GM18498 (cell line): Measurements from ENCODE around the gene PRKCH.
"Not testable (repeated sequence)": the region's sequence is repeated elsewhere in the genome, so short reads cannot be mapped to it uniquely, and the experiment has no call there.

Source experiments
- ATAC-seq: cut with Tn5 transposase; IDR thresholded peaks from one replicate; pipeline ENCODE4 v1.9.1; 2021; ENCODE audit warnings: mild to moderate bottlenecking, moderate library complexity; ENCODE audit not compliant: unreplicated experiment

The PRKCH gene

GRCh38 chr14:61388173-61388975, 67.0 kb downstream of the PRKCH start:
- ATAC-seq = peak; percentile 71

GRCh38 chr14:61388976-61389576, 67.7 kb downstream of the PRKCH start:
- no peak for ATAC-seq

GRCh38 chr14:61391119-61391518, 69.7 kb downstream of the PRKCH start:
- no peak for ATAC-seq

- no peak for ATAC-seq
These were observed 70.9 kb downstream of the PRKCH start for GRCh38 chr14:61392297-61392696.

- no peak for ATAC-seq
These were observed 73.2 kb downstream of the PRKCH start for GRCh38 chr14:61394542-61394941.

GRCh38 chr14:61395115-61395725, 73.8 kb downstream of the PRKCH start:
- ATAC-seq = no peak

- ATAC-seq = no peak
These were observed 74.9 kb downstream of the PRKCH start for GRCh38 chr14:61396279-61396678.

GRCh38 chr14:61396694-61397093, 75.3 kb downstream of the PRKCH start:
- ATAC-seq = no peak

- no peak for ATAC-seq
These were observed 76.2 kb downstream of the PRKCH start for GRCh38 chr14:61397615-61398014.

GRCh38 chr14:61398221-61398620, 76.8 kb downstream of the PRKCH start:
- ATAC-seq = no peak

GRCh38 chr14:61399365-61399764, 78.0 kb downstream of the PRKCH start:
- no peak for ATAC-seq

- no peak for ATAC-seq
These were observed 80.1 kb downstream of the PRKCH start for GRCh38 chr14:61401461-61401860.

- ATAC-seq = peak; percentile 73
These were observed 82.0 kb downstream of the PRKCH start for GRCh38 chr14:61403411-61403810.

- ATAC-seq = no peak
These were observed 83.3 kb downstream of the PRKCH start for GRCh38 chr14:61404637-61405036.

GRCh38 chr14:61406198-61406597, 84.8 kb downstream of the PRKCH start:
- no peak for ATAC-seq

GRCh38 chr14:61406675-61407074, 85.3 kb downstream of the PRKCH start:
- ATAC-seq = no peak

GRCh38 chr14:61408498-61408897, 87.1 kb downstream of the PRKCH start:
- ATAC-seq = no peak

GRCh38 chr14:61409782-61410181, 88.4 kb downstream of the PRKCH start:
- ATAC-seq = no peak

- not testable (repeated sequence) for ATAC-seq
These were observed 94.6 kb downstream of the PRKCH start for GRCh38 chr14:61415934-61416333.

GRCh38 chr14:61416591-61416990, 95.2 kb downstream of the PRKCH start:
- peak; percentile 65 for ATAC-seq

GRCh38 chr14:61417141-61417540, 95.8 kb downstream of the PRKCH start:
- ATAC-seq = no peak

GRCh38 chr14:61417883-61418455, 96.6 kb downstream of the PRKCH start:
- no peak for ATAC-seq
